HG03064 (cell line): ENCODE data around the gene AMIGO3.

ENCODE experiments used
- ATAC-seq: cut with Tn5 transposase; IDR thresholded peaks from one replicate; pipeline ENCODE4 v1.9.1; 2021; ENCODE audit warnings: low read depth; ENCODE audit not compliant: unreplicated experiment

Gene AMIGO3

GRCh38 chr3:49671291-49672288 lies 47.9 kb downstream of the AMIGO3 start:
- no peak for ATAC-seq

GRCh38 chr3:49670940-49671290 lies 48.6 kb downstream of the AMIGO3 start:
- ATAC-seq = no peak

- ATAC-seq = no peak
These were observed 50.1 kb downstream of the AMIGO3 start for GRCh38 chr3:49669352-49669751.

GRCh38 chr3:49668861-49669260 lies 50.6 kb downstream of the AMIGO3 start:
- ATAC-seq = no peak

GRCh38 chr3:49668414-49668797 lies 51.1 kb downstream of the AMIGO3 start:
- ATAC-seq = no peak

GRCh38 chr3:49667701-49668413 lies 51.6 kb downstream of the AMIGO3 start:
- ATAC-seq = no peak
